Neural cell (in vitro differentiated cells): ENCODE measurements around the gene PFDN2. TPM values are rescaled to one million over a fixed set of nuclear protein-coding genes. Genes with fewer than 3 reads are reported as not detected.

ENCODE experiments used
- H2AFZ ChIP-seq: fragments of 200-600, 300-800 bp; sonication (generic), shearing (Covaris generic); 2 replicates; pipeline ENCODE4 v1.6.0; 2014; ENCODE audit warnings: low read depth, mild to moderate bottlenecking, antibody characterized with exemption, low read length, moderate library complexity
- H3F3A ChIP-seq: fragments of 200-600 bp; shearing (Covaris generic); 2 replicates; pipeline ENCODE4 v1.6.1; 2016; ENCODE audit warnings: mild to moderate bottlenecking, moderate library complexity, mixed read lengths, antibody characterized with exemption, low read length; ENCODE audit not compliant: insufficient read depth, poor library complexity, severe bottlenecking
- H3K27ac ChIP-seq: fragments of 200-600, 300-800 bp; sonication (generic), shearing (Covaris generic); 2 replicates; pipeline ENCODE4 v1.5.1; 2014; ENCODE audit warnings: mild to moderate bottlenecking, low read length, moderate library complexity
- H3K27me3 ChIP-seq: fragments of 300-800, 200-600 bp; sonication (generic), shearing (Covaris generic); 2 replicates; pipeline ENCODE4 v1.6.0; 2014; ENCODE audit warnings: mild to moderate bottlenecking, low read depth, low read length, moderate library complexity; ENCODE audit not compliant: insufficient read depth
- H3K36me3 ChIP-seq: fragments of 300-800, 200-600 bp; sonication (generic), shearing (Covaris generic); 2 replicates; pipeline ENCODE4 v1.5.1; 2014; ENCODE audit warnings: mild to moderate bottlenecking, antibody characterized with exemption, low read length, moderate library complexity; ENCODE audit not compliant: insufficient read depth
- H3K4me2 ChIP-seq: fragments of 300-800, 200-600 bp; sonication (generic), shearing (Covaris generic); 2 replicates; pipeline ENCODE4 v1.6.0; 2014; ENCODE audit warnings: mild to moderate bottlenecking, low read length
- H3K4me3 ChIP-seq: fragments of 300-800, 200-600 bp; sonication (generic), shearing (Covaris generic); 2 replicates; pipeline ENCODE4 v1.5.1; 2014; ENCODE audit warnings: mild to moderate bottlenecking, low read length, moderate library complexity
- H3K79me2 ChIP-seq: fragments of 200-600 bp; shearing (Covaris generic); replicated peaks from 2 replicates; pipeline ENCODE4 v1.6.0; 2014; ENCODE audit warnings: mild to moderate bottlenecking, low read length, moderate library complexity; ENCODE audit not compliant: insufficient read depth
- H3K9ac ChIP-seq: fragments of 300-800, 200-600 bp; sonication (generic), shearing (Covaris generic); 2 replicates; pipeline ENCODE4 v1.6.1; 2016; ENCODE audit warnings: mild to moderate bottlenecking, low read length, mixed read lengths
- H3K9me2 ChIP-seq: fragments of 200-600 bp; shearing (Covaris generic); 2 replicates; pipeline ENCODE4 v1.6.1; 2016; ENCODE audit warnings: mild to moderate bottlenecking, low read length, mixed read lengths; ENCODE audit not compliant: insufficient read depth
- H3K9me3 ChIP-seq: fragments of 200-600, 300-800 bp; sonication (generic), shearing (Covaris generic); 2 replicates; pipeline ENCODE4 v1.6.1; 2016; ENCODE audit warnings: mild to moderate bottlenecking, mixed run types, low read length, moderate library complexity, mixed read lengths
- H4K20me1 ChIP-seq: fragments of 200-600 bp; shearing (Covaris generic); 2 replicates; pipeline ENCODE4 v1.6.1; 2016; ENCODE audit warnings: mild to moderate bottlenecking, mixed run types; ENCODE audit not compliant: insufficient read depth
- EZH2 ChIP-seq: fragments of 200-600, 300-800 bp; shearing (Covaris generic), sonication (generic); IDR thresholded peaks from 2 replicates; pipeline ENCODE4 v1.6.1; 2014; ENCODE audit warnings: antibody characterized with exemption, low read length, borderline replicate concordance, mild to moderate bottlenecking; ENCODE audit not compliant: insufficient read depth, poor library complexity, severe bottlenecking
- MXI1 ChIP-seq: fragments of 450-650 bp; conservative IDR thresholded peaks from 2 replicates; pipeline ENCODE4 v1.6.1; 2014; ENCODE audit warnings: antibody characterized with exemption, mild to moderate bottlenecking; ENCODE audit not compliant: poor library complexity, severe bottlenecking
- POLR2AphosphoS5 ChIP-seq: IDR thresholded peaks from 2 replicates; pipeline ENCODE4 v1.6.1; 2012
- RAD21 ChIP-seq: fragments of 450-650 bp; conservative IDR thresholded peaks from 2 replicates; pipeline ENCODE4 v1.6.1; 2014; ENCODE audit warnings: antibody characterized with exemption, mild to moderate bottlenecking, moderate library complexity
- SMC3 ChIP-seq: fragments of 450-650 bp; conservative IDR thresholded peaks from 2 replicates; pipeline ENCODE4 v1.6.1; 2014; ENCODE audit warnings: antibody characterized with exemption, mild to moderate bottlenecking, moderate library complexity; ENCODE audit not compliant: poor library complexity
- TAF1 ChIP-seq: IDR thresholded peaks from 2 replicates; pipeline ENCODE4 v1.6.1; 2012; ENCODE audit warnings: low read depth
- polyA plus RNA-seq: library from polyadenylated mRNA; depleted of rRNA; stranded (reverse); fragments of >200 nt; gene quantifications from 2 replicates; pipeline ENCODE4 v1.2.3, GENCODE V29; 2014
- TF ChIP-seq, protein P1 (sequence below): IDR thresholded peaks from 2 replicates; pipeline ENCODE4 v1.6.1; 2012; ENCODE audit warnings: borderline replicate concordance
- TF ChIP-seq, protein P2 (sequence below): fragments of 450-650 bp; IDR thresholded peaks from 2 replicates; pipeline ENCODE4 v1.5.1; 2014; ENCODE audit warnings: antibody characterized with exemption, mild to moderate bottlenecking, moderate library complexity; ENCODE audit not compliant: poor library complexity, severe bottlenecking

Gene PFDN2
- polyA plus RNA-seq, 1 donor from 2014 or later, result 193 TPM

DNA sequence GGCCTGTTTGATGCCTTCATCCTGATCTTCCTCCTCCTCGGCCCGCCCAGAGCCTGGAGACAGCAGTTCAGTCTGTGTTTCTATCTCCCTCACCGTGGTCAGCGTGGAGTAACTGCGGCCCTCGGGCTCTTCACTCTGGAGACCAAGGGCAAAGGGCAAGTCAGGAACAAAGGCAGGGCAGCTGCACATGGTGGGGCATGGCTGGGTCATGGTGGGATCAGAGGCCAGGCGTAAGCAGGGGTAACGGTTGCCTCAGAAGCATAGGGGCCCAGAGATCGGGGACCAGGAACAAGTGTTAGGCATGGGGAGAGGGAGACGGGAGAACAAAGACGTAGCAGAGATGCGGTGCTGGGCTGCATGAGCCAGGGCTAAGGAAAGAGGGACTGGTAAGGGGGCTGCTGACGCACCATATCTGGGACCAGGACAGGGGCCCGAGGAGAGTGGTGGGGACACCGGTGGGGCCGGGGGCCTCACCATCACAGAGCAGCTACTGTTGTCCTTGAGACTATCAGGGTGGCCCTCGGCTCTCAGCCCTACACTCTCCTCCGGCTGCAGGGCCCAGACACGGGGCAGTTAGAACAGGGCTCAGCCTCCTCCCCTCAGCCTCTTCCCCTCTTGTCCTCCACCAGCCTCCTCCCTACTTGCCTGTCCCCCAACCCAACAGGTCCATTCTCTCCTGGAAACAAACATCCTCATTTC, 44.9 kb downstream of the PFDN2 start:
- no peak overlapping the region for H3K27ac ChIP-seq
- TF ChIP-seq, protein P1, sequence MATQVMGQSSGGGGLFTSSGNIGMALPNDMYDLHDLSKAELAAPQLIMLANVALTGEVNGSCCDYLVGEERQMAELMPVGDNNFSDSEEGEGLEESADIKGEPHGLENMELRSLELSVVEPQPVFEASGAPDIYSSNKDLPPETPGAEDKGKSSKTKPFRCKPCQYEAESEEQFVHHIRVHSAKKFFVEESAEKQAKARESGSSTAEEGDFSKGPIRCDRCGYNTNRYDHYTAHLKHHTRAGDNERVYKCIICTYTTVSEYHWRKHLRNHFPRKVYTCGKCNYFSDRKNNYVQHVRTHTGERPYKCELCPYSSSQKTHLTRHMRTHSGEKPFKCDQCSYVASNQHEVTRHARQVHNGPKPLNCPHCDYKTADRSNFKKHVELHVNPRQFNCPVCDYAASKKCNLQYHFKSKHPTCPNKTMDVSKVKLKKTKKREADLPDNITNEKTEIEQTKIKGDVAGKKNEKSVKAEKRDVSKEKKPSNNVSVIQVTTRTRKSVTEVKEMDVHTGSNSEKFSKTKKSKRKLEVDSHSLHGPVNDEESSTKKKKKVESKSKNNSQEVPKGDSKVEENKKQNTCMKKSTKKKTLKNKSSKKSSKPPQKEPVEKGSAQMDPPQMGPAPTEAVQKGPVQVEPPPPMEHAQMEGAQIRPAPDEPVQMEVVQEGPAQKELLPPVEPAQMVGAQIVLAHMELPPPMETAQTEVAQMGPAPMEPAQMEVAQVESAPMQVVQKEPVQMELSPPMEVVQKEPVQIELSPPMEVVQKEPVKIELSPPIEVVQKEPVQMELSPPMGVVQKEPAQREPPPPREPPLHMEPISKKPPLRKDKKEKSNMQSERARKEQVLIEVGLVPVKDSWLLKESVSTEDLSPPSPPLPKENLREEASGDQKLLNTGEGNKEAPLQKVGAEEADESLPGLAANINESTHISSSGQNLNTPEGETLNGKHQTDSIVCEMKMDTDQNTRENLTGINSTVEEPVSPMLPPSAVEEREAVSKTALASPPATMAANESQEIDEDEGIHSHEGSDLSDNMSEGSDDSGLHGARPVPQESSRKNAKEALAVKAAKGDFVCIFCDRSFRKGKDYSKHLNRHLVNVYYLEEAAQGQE, result no peak
- TF ChIP-seq MXI1 (no peak), TAF1 (no peak), SMC3 (no peak), EZH2 (no peak), RAD21 (no peak), POLR2AphosphoS5 (no peak)
- TF ChIP-seq, protein P2, sequence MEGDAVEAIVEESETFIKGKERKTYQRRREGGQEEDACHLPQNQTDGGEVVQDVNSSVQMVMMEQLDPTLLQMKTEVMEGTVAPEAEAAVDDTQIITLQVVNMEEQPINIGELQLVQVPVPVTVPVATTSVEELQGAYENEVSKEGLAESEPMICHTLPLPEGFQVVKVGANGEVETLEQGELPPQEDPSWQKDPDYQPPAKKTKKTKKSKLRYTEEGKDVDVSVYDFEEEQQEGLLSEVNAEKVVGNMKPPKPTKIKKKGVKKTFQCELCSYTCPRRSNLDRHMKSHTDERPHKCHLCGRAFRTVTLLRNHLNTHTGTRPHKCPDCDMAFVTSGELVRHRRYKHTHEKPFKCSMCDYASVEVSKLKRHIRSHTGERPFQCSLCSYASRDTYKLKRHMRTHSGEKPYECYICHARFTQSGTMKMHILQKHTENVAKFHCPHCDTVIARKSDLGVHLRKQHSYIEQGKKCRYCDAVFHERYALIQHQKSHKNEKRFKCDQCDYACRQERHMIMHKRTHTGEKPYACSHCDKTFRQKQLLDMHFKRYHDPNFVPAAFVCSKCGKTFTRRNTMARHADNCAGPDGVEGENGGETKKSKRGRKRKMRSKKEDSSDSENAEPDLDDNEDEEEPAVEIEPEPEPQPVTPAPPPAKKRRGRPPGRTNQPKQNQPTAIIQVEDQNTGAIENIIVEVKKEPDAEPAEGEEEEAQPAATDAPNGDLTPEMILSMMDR, result no peak
- no peak overlapping the region for H2AFZ ChIP-seq

DNA sequence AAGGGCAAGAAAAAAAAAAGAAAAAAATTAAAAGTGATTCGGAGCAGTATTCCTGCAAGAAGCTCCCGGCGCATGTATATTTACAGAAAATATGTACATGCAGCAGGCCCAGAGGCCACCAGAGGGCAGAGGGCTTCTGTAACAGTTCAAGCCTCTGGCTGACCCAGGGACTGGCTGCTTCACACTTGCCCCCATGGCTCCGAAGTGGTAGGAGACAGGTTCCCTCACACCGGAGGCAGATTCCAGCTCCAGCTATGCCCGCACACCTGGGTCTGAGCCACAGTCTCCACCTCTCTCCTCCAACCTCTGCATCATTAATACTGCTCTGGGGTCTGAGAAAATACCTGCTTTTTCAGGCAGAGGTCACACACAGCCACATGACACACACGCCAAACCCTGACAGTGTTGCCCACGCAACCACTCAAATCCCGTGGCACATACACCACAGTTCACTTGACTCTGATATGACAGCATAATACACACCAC, 45.9 kb downstream of the PFDN2 start:
- H3K4me3 ChIP-seq, result no peak overlapping the region
- H3K27ac ChIP-seq, result no peak overlapping the region
- H3K79me2 ChIP-seq, result no peaks in the 10 kb centered on the region
- H3K27me3 ChIP-seq, result no peaks in the 10 kb centered on the region
- H3K9ac ChIP-seq, result no peak overlapping the region
- no peaks in the 10 kb centered on the region for H3K9me2 ChIP-seq
- H2AFZ ChIP-seq, result no peak overlapping the region
- TF ChIP-seq EZH2, result no peak
- no peak for TF ChIP-seq MXI1
- TF ChIP-seq, protein P2, result peak; percentile 44
- no peaks in the 10 kb centered on the region for H3K36me3 ChIP-seq
- H4K20me1 ChIP-seq, result no peaks in the 10 kb centered on the region
- H3K4me2 ChIP-seq, result no peak overlapping the region
- H3K9me3 ChIP-seq, result no peaks in the 10 kb centered on the region
- no peaks in the 10 kb centered on the region for H3F3A ChIP-seq

More for the DNA sequence above, 44.9 kb downstream of the PFDN2 start:
- H3K4me3 ChIP-seq, result no peak overlapping the region
- no peaks in the 10 kb centered on the region for H3F3A ChIP-seq
- H3K4me2 ChIP-seq, result no peak overlapping the region
- no peaks in the 10 kb centered on the region for H3K9me3 ChIP-seq
- H3K27me3 ChIP-seq, result no peaks in the 10 kb centered on the region
- no peaks in the 10 kb centered on the region for H3K9me2 ChIP-seq
- H4K20me1 ChIP-seq, result no peaks in the 10 kb centered on the region
- H3K36me3 ChIP-seq, result no peaks in the 10 kb centered on the region
- no peaks in the 10 kb centered on the region for H3K79me2 ChIP-seq
- no peak overlapping the region for H3K9ac ChIP-seq
